PC-3 (cell line): ENCODE data around the gene RIMS4. TPM values are rescaled to one million over a fixed set of nuclear protein-coding genes. Genes with fewer than 3 reads are reported as not detected.

Experiments
- ATAC-seq: fragments of 200-7000 bp; cut with Tn5 transposase; 2 replicates; pipeline ENCODE4 v1.9.1; 2020; ENCODE audit warnings: mild to moderate bottlenecking, moderate library complexity
- BruUV-seq: library from RNA; stranded (reverse); fragments of 400-500 nt; replicated peaks from 2 replicates; lab custom pipeline; 2021; lab: Mats Ljungman, UMichigan
- CTCF ChIA-PET: fragments of 300-600 bp; sonication (Branson Sonifier 250); formaldehyde crosslinking; loops from one replicate; lab custom pipeline; 2022; ENCODE audit warnings: antibody characterized with exemption; lab: Charles Lee
- POLR2A ChIA-PET: fragments of 300-600 bp; sonication (Branson Sonifier 250); formaldehyde crosslinking; loops from one replicate; lab custom pipeline; 2022; ENCODE audit warnings: antibody characterized with exemption; ENCODE audit not compliant: unreplicated experiment; lab: Charles Lee
- DNase-seq: peaks from one replicate; pipeline ENCODE4 v3.0.0-alpha.2; 2015
- H2AFZ ChIP-seq: fragments of 300-600 bp; sonication (generic); 2 replicates; pipeline ENCODE4 v1.6.0; 2016; ENCODE audit warnings: antibody characterized with exemption, low read length
- H3F3A ChIP-seq: fragments of 300-600 bp; sonication (generic); one replicate; pipeline ENCODE4 v1.6.0; 2017; ENCODE audit warnings: antibody characterized with exemption, low read length, control low read depth, mild to moderate bottlenecking; ENCODE audit not compliant: unreplicated experiment
- H3K27ac ChIP-seq: fragments of 300-600 bp; sonication (generic); 2 replicates; pipeline ENCODE4 v1.5.1; 2016; ENCODE audit warnings: mild to moderate bottlenecking, low read length
- H3K27me3 ChIP-seq: fragments of 300-600 bp; sonication (generic); 2 replicates; pipeline ENCODE4 v1.6.1; 2016; ENCODE audit warnings: low read length, mixed read lengths
- H3K36me3 ChIP-seq: fragments of 300-600 bp; sonication (generic); 2 replicates; pipeline ENCODE4 v1.6.1; 2016; ENCODE audit warnings: low read depth, mixed run types, low read length, mixed read lengths
- H3K4me1 ChIP-seq: fragments of 300-600 bp; sonication (generic); 2 replicates; pipeline ENCODE4 v1.5.1; 2016; ENCODE audit warnings: low read length; ENCODE audit not compliant: insufficient read depth
- H3K4me2 ChIP-seq: fragments of 300-600 bp; sonication (generic); 2 replicates; pipeline ENCODE4 v1.6.0; 2016; ENCODE audit warnings: low read length
- H3K4me3 ChIP-seq: fragments of 300-600 bp; sonication (generic); 2 replicates; pipeline ENCODE4 v1.5.1; 2016; ENCODE audit warnings: mild to moderate bottlenecking, low read length, mixed read lengths
- H3K79me2 ChIP-seq: fragments of 300-600 bp; sonication (generic); 2 replicates; pipeline ENCODE4 v1.6.1; 2017; ENCODE audit warnings: low read length, mixed read lengths
- H3K9ac ChIP-seq: fragments of 300-600 bp; sonication (generic); 2 replicates; pipeline ENCODE4 v1.6.0; 2016; ENCODE audit warnings: mild to moderate bottlenecking, low read length
- H3K9me2 ChIP-seq: fragments of 300-600 bp; sonication (generic); replicated peaks from 2 replicates; pipeline ENCODE4 v1.6.1; 2016; ENCODE audit warnings: mixed run types, low read length, mixed read lengths
- H3K9me3 ChIP-seq: fragments of 300-600 bp; sonication (generic); 2 replicates; pipeline ENCODE4 v1.6.1; 2016; ENCODE audit warnings: low read length, mixed read lengths
- H4K20me1 ChIP-seq: fragments of 300-600 bp; sonication (generic); 2 replicates; pipeline ENCODE4 v1.6.1; 2016; ENCODE audit warnings: low read length, mixed read lengths
- EZH2 ChIP-seq: fragments of 300-600 bp; sonication (generic); IDR thresholded peaks from one replicate; pipeline ENCODE4 v1.6.1; 2017; ENCODE audit warnings: antibody characterized with exemption, mild to moderate bottlenecking, low read length; ENCODE audit not compliant: unreplicated experiment
- EZH2phosphoT487 ChIP-seq: fragments of 300-600 bp; sonication (generic); IDR thresholded peaks from 2 replicates; pipeline ENCODE4 v1.6.1; 2018; ENCODE audit warnings: mild to moderate bottlenecking, antibody characterized with exemption, low read length, borderline replicate concordance
- intact Hi-C: fragments of 100-400 bp; cut with micrococcal nuclease; formaldehyde crosslinking; loops from 2 replicates; pipeline ENCODE4 v1.9.0; 2023
- total RNA-seq: library from RNA; depleted of rRNA; stranded (reverse); fragments of >200 nt; gene quantifications from 2 replicates; pipeline ENCODE4 v1.2.3, GENCODE V29; 2014
- TF ChIP-seq, protein P1 (sequence below): fragments of 300-600 bp; sonication (generic); conservative IDR thresholded peaks from 2 replicates; pipeline ENCODE4 v1.5.1; 2017; ENCODE audit warnings: antibody characterized with exemption, low read depth, mild to moderate bottlenecking, low read length

RIMS4 gene
- total RNA-seq, 1 experiment from 2014 or later: 0.04 TPM

DNA sequence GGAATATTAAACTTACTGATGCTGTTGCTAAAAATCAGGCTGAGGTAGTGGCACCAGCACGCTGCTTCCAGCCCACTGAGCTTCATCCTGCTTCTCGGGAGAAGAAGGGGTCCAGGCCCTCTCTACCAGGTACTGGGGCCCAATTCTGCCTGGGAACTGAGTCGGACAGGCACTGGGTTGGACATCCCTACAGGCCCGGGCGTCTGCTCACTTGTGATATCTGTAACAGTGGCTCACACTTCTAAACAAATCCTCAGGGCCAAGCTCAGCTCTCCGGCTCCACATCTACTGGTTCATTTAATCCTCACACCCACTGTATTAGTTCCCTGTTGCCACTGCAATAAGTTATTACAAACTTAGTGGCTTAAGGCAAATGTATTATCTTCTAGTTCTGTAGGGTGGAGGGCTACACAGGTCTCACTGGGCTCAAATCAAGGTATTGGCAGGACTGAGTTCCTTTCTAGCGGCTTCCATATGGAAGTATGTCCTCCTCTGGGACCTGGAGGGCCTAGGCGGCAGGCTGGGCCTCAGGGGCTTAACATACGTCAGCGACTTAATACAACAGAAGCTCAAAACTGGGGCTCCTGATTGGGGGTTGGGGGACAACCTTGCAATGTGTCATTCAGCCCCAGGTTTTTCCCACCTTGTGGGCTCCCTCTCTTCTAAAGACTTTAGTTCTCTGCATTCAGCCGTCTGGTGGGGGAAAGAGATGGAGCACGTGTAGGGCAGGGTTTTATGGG, 66.3 kb downstream of the RIMS4 start:
- no TSS peak for BruUV-seq

DNA sequence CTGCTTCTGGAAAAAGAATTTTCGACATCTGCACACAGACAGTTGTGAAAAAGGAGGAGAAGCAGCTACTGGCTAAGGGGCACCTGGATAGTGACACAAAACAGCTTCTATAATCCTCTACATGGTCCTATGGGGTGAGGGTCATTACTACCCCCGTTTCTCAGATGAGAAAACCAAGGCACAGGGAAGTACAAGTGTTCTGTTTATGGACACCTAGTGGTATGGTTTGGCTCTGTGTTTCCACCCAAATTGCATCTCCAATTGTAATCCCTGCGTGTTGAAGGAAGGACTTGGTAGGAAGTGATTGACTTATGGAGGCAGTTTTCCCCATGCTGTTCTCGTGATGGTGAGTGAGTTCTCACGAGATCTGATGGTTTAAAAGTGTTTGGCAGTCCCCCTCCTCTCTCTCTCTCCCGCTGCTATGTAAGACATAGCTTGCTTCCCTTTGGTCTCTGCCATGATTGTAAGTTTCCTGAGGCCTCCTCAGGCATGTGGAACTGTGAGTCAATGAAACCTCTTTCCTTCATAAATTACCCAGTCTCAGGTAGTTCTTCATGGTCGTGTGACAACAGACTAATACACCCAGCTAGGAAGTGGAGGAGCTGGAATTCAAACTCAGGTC, 67.2 kb downstream of the RIMS4 start:
- ChIA-PET CTCF (no interaction called here), POLR2A (no interaction called here)
- Histone ChIP-seq H3K4me3 (no peak overlapping the region), H3F3A (no peaks in the 10 kb centered on the region), H3K79me2 (no peaks in the 10 kb centered on the region), H3K36me3 (no peaks in the 10 kb centered on the region), H3K9me2 (no peaks in the 10 kb centered on the region), H3K27ac (no peak overlapping the region), H3K9ac (no peak overlapping the region), H2AFZ (no peak overlapping the region), H4K20me1 (0 out of 2 replicates have a peak, but pooled peaks cover 3% of the 10 kb centered on the region), H3K4me1 (peaks cover 26% of the 10 kb centered on the region), H3K27me3 (peaks cover 3% of the 10 kb centered on the region; the same call in 1 of the 2 replicates), H3K4me2 (no peak overlapping the region), H3K9me3 (no peaks in the 10 kb centered on the region)
- no peak for TF ChIP-seq EZH2phosphoT487
- no peak for TF ChIP-seq EZH2
- TF ChIP-seq, protein P1, sequence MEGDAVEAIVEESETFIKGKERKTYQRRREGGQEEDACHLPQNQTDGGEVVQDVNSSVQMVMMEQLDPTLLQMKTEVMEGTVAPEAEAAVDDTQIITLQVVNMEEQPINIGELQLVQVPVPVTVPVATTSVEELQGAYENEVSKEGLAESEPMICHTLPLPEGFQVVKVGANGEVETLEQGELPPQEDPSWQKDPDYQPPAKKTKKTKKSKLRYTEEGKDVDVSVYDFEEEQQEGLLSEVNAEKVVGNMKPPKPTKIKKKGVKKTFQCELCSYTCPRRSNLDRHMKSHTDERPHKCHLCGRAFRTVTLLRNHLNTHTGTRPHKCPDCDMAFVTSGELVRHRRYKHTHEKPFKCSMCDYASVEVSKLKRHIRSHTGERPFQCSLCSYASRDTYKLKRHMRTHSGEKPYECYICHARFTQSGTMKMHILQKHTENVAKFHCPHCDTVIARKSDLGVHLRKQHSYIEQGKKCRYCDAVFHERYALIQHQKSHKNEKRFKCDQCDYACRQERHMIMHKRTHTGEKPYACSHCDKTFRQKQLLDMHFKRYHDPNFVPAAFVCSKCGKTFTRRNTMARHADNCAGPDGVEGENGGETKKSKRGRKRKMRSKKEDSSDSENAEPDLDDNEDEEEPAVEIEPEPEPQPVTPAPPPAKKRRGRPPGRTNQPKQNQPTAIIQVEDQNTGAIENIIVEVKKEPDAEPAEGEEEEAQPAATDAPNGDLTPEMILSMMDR: no peak
- ATAC-seq: no peak
- DNase-seq: no peak
- intact Hi-C loops: no loop called here
- no TSS peak for BruUV-seq

More for the DNA sequence above, 66.3 kb downstream of the RIMS4 start:
- no peaks in the 10 kb centered on the region for H3K9me3 ChIP-seq
- H3K27me3 ChIP-seq: peaks cover 3% of the 10 kb centered on the region; the same call in 1 of the 2 replicates
- H3K4me3 ChIP-seq: no peak overlapping the region
- 0 out of 2 replicates have a peak, but pooled peaks cover 3% of the 10 kb centered on the region for H4K20me1 ChIP-seq
- H2AFZ ChIP-seq: no peak overlapping the region
- no peak overlapping the region for H3K9ac ChIP-seq
- intact Hi-C loops: no loop called here
- ChIA-PET CTCF (no interaction called here), POLR2A (no interaction called here)
- peaks cover 26% of the 10 kb centered on the region for H3K4me1 ChIP-seq
- H3F3A ChIP-seq: no peaks in the 10 kb centered on the region
- H3K27ac ChIP-seq: no peak overlapping the region
- H3K4me2 ChIP-seq: no peak overlapping the region
- no peaks in the 10 kb centered on the region for H3K36me3 ChIP-seq
- ATAC-seq (no peak), DNase-seq (no peak)
- H3K9me2 ChIP-seq: no peaks in the 10 kb centered on the region
- TF ChIP-seq EZH2phosphoT487: no peak
- no peak for TF ChIP-seq EZH2
- TF ChIP-seq, protein P1: no peak
- no peaks in the 10 kb centered on the region for H3K79me2 ChIP-seq
